HepG2 (cell line): ENCODE data around the gene CYP2U1. TPM values are rescaled to one million over a fixed set of nuclear protein-coding genes. Genes with fewer than 3 reads are reported as not detected.

Experiments
- FOXA3 ChIP-seq: IDR thresholded peaks from 2 replicates; pipeline ENCODE4 v1.6.1; 2016; ENCODE audit warnings: missing genetic modification reagents, missing compliant biosample characterization
- IRF1 ChIP-seq: sonication (generic); formaldehyde crosslinking; IDR thresholded peaks from 2 replicates; pipeline ENCODE4 v1.4.0; 2020; ENCODE audit warnings: low read depth, mild to moderate bottlenecking, missing genetic modification reagents
- NONO ChIP-seq, 2 experiments: fragments of 450-650 bp in 1 of 2; sonication (generic) in 1 of 2; formaldehyde crosslinking in 1 of 2; IDR thresholded peaks in 1 of 2; conservative IDR thresholded peaks in 1 of 2; 2 replicates each; pipeline versions ENCODE4 v1.6.1 to v1.8.0; 2017 to 2022; ENCODE audit warnings: mild to moderate bottlenecking in 1 of 2, missing genetic modification reagents in 1 of 2, moderate library complexity in 1 of 2
- NPAS2 ChIP-seq: sonication (generic); formaldehyde crosslinking; IDR thresholded peaks from 2 replicates; pipeline ENCODE4 v1.8.0; 2022; ENCODE audit warnings: mild to moderate bottlenecking, missing genetic modification reagents, borderline replicate concordance
- NR0B2 ChIP-seq: sonication (generic); formaldehyde crosslinking; IDR thresholded peaks from 2 replicates; pipeline ENCODE4 v1.4.0; 2020; ENCODE audit warnings: mild to moderate bottlenecking, missing genetic modification reagents
- NR1H2 ChIP-seq: sonication (generic); formaldehyde crosslinking; IDR thresholded peaks from 2 replicates; pipeline ENCODE4 v1.8.1; 2022; ENCODE audit warnings: low read depth, missing genetic modification reagents, borderline replicate concordance
- NR2F2 ChIP-seq: IDR thresholded peaks from 2 replicates; pipeline ENCODE4 v1.6.1; 2012; ENCODE audit warnings: low read depth, inconsistent platforms, borderline replicate concordance
- RAD21 ChIP-seq: fragments of 450-650 bp; formaldehyde crosslinking; IDR thresholded peaks from 2 replicates; pipeline ENCODE4 v1.5.0; 2020; ENCODE audit warnings: mild to moderate bottlenecking
- SP4 ChIP-seq: sonication (generic); formaldehyde crosslinking; IDR thresholded peaks from 2 replicates; pipeline ENCODE4 v1.8.1; 2023; ENCODE audit warnings: mild to moderate bottlenecking, missing genetic modification reagents
- STAG1 ChIP-seq: sonication (generic); formaldehyde crosslinking; IDR thresholded peaks from 2 replicates; pipeline ENCODE4 v1.4.0; 2020; ENCODE audit warnings: missing genetic modification reagents
- TEAD3 ChIP-seq: optimal IDR thresholded peaks from 2 replicates; pipeline ENCODE3; 2016; ENCODE audit warnings: borderline replicate concordance
- ZFP91 ChIP-seq: sonication (generic); formaldehyde crosslinking; IDR thresholded peaks from 2 replicates; pipeline ENCODE4 v1.9.0; 2022; ENCODE audit warnings: missing genetic modification reagents, mild to moderate bottlenecking, borderline replicate concordance
- ZNF205 ChIP-seq: IDR thresholded peaks from 2 replicates; pipeline ENCODE4 v1.6.1; 2018; ENCODE audit warnings: missing biosample characterization, missing genetic modification reagents
- ZNF33B ChIP-seq: sonication (generic); formaldehyde crosslinking; IDR thresholded peaks from 2 replicates; pipeline ENCODE4 v1.5.1; 2020; ENCODE audit warnings: mild to moderate bottlenecking, missing genetic modification reagents
- ZNF614 ChIP-seq: IDR thresholded peaks from 2 replicates; pipeline ENCODE4 v1.6.1; 2018; ENCODE audit warnings: missing biosample characterization, missing genetic modification reagents, inconsistent platforms, borderline replicate concordance
- ZNF724P ChIP-seq: sonication (generic); formaldehyde crosslinking; IDR thresholded peaks from 2 replicates; pipeline ENCODE4 v1.8.0; 2022; ENCODE audit warnings: missing genetic modification reagents, borderline replicate concordance
- ZNF776 ChIP-seq: sonication (generic); formaldehyde crosslinking; IDR thresholded peaks from 2 replicates; pipeline ENCODE4 v1.4.0; 2020; ENCODE audit warnings: mild to moderate bottlenecking, missing genetic modification reagents
- ZNF777 ChIP-seq: sonication (generic); formaldehyde crosslinking; IDR thresholded peaks from 2 replicates; pipeline ENCODE4 v1.4.0; 2020; ENCODE audit warnings: missing genetic modification reagents
- ZNF850 ChIP-seq: sonication (generic); formaldehyde crosslinking; conservative IDR thresholded peaks from 2 replicates; pipeline ENCODE4 v1.9.0; 2021; ENCODE audit warnings: mild to moderate bottlenecking, missing genetic modification reagents
- ZSCAN20 ChIP-seq: sonication (generic); formaldehyde crosslinking; IDR thresholded peaks from 2 replicates; pipeline ENCODE4 v1.4.0; 2020; ENCODE audit warnings: missing genetic modification reagents, mild to moderate bottlenecking, borderline replicate concordance
- polyA plus RNA-seq, 8 experiments: library from polyadenylated mRNA; depleted of rRNA in 3 of 8; stranded (reverse) in 7 of 8; unstranded in 1 of 8; fragments of >200 nt; fragmentation: Illumina TruSeq in 4 of 8; extraction: Trizol in 4 of 8; gene quantifications; 2 replicates each; pipeline versions ENCODE4 v1.2.1 to v1.2.3, GENCODE V29; 2011 to 2016; ENCODE audit warnings: low read depth in 4 of 8, missing spikeins in 1 of 8, mixed read lengths in 1 of 8; ENCODE audit not compliant: insufficient read depth in 1 of 8
- total RNA-seq, 5 experiments: library from RNA; depleted of rRNA; stranded (reverse); fragments of >200 nt; fragmentation: Illumina TruSeq; extraction: Trizol; gene quantifications; 2 replicates each; pipeline ENCODE4 v1.2.3, GENCODE V29; 2016; ENCODE audit warnings: low read depth in 1 of 5
- TF ChIP-seq, protein P1 (sequence below): sonication (generic); formaldehyde crosslinking; conservative IDR thresholded peaks from 2 replicates; pipeline ENCODE4 v1.5.0; 2020; ENCODE audit warnings: missing genetic modification reagents

The CYP2U1 gene
- total and polyA plus RNA-seq, 2 of the 13 experiments (the other 11 are each of a cell fraction or from before 2014, with no cell fraction given), result 1.4 to 3.4 TPM

DNA sequence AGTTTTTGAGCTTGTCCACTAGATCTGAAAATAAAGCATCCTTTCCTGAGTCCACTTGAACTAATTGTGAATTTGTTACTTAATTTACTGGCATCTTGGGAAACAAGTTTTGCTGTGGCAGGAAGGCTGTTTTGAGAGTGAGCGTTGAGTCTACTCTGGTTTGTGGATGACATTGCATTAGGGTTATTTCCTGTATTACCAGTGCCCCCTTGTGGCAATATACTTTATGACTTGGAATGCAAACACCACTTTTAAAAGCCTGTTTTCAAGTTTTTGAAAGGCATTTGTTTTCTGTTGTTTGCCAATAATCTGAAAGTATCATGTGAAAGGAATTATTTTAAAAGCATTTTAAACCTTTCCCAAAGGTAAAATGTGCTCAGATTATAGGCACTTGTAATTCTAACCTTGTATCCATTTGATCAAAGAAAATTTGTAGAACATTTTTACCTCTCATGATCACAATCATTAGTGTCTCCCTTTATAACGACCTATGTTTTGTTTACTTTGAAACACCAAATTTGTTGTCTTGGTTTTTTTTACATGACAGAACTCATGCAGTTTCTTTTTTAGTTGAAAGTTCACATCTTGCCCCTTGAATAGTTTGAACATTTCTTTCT, 18.0 kb upstream of the CYP2U1 start (continued):
- TF ChIP-seq NR1H2 (CRISPR knock-in tag) (no peak), NR0B2 (CRISPR knock-in tag) (no peak), ZNF33B (CRISPR knock-in tag) (no peak), ZNF776 (CRISPR knock-in tag) (no peak), NR2F2 (no peak), RAD21 (CRISPR knock-in tag) (peak; percentile 77), ZNF614 (no peak), ZNF724P (CRISPR knock-in tag) (no peak), ZFP91 (CRISPR knock-in tag) (no peak), IRF1 (CRISPR knock-in tag) (no peak), TEAD3 (CRISPR knock-in tag) (peak; percentile 71), ZSCAN20 (no peak), STAG1 (CRISPR knock-in tag) (peak; percentile 90), FOXA3 (CRISPR knock-in tag) (no peak), NPAS2 (CRISPR knock-in tag) (no peak), SP4 (CRISPR knock-in tag) (no peak), ZNF205 (no peak), NONO (IDR thresholded peaks at IDR 0.05) (no peak), NONO (CRISPR knock-in tag; conservative IDR thresholded peaks at IDR 0.05) (no peak), ZNF777 (CRISPR knock-in tag) (no peak), ZNF850 (CRISPR knock-in tag) (no peak)
- TF ChIP-seq, protein P1, sequence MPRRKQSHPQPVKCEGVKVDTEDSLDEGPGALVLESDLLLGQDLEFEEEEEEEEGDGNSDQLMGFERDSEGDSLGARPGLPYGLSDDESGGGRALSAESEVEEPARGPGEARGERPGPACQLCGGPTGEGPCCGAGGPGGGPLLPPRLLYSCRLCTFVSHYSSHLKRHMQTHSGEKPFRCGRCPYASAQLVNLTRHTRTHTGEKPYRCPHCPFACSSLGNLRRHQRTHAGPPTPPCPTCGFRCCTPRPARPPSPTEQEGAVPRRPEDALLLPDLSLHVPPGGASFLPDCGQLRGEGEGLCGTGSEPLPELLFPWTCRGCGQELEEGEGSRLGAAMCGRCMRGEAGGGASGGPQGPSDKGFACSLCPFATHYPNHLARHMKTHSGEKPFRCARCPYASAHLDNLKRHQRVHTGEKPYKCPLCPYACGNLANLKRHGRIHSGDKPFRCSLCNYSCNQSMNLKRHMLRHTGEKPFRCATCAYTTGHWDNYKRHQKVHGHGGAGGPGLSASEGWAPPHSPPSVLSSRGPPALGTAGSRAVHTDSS, result no peak
